ENCODE measurements around the gene DSCAM. TPM values are rescaled to one million over a fixed set of nuclear protein-coding genes. Genes with fewer than 3 reads are reported as not detected.

DSCAM gene
- total and polyA plus RNA-seq, 8 donors: 0.37 TPM; not detected in 7

- no peaks in the 10 kb centered on the region for H3K9me3 ChIP-seq
- TF ChIP-seq POLR2A (IDR thresholded peaks at IDR 0.05) (no peak), EP300 (IDR thresholded peaks at IDR 0.05) (no peak), CTCF (IDR thresholded peaks at IDR 0.05) (no peak), POLR2AphosphoS5 (IDR thresholded peaks at IDR 0.05) (no peak)
- H3K27ac ChIP-seq: no peak overlapping the region
- DNase-seq: no peak
- no peak overlapping the region for H3K4me3 ChIP-seq
- intact Hi-C loops (cut with DNase I; ENCODE audit: low total_unique reads): no loop called here
- H3K36me3 ChIP-seq: no peaks in the 10 kb centered on the region
- H3K4me1 ChIP-seq: no peaks in the 10 kb centered on the region
- 63 to 81% (median 69%) methylated on average over 4 of the region's 4 CpGs for WGBS, 5 donors
- H3K27me3 ChIP-seq: no peaks in the 10 kb centered on the region
Measured at GRCh38 chr21:40070871-40071270, 776.1 kb downstream of the DSCAM start.

GRCh38 chr21:40067751-40068150, 779.2 kb downstream of the DSCAM start:
- intact Hi-C loops (cut with DNase I; ENCODE audit: low total_unique reads): no loop called here
- DNase-seq: no peak
- Histone ChIP-seq H3K4me1 (no peaks in the 10 kb centered on the region), H3K4me3 (no peak overlapping the region), H3K27ac (no peak overlapping the region), H3K9me3 (no peaks in the 10 kb centered on the region), H3K36me3 (no peaks in the 10 kb centered on the region), H3K27me3 (no peaks in the 10 kb centered on the region)
- 55 to 65% (median 58%) methylated on average over 4 of the region's 4 CpGs for WGBS, 5 donors
- TF ChIP-seq POLR2A (IDR thresholded peaks at IDR 0.05) (no peak), EP300 (IDR thresholded peaks at IDR 0.05) (no peak), POLR2AphosphoS5 (IDR thresholded peaks at IDR 0.05) (no peak)

- intact Hi-C loops (cut with DNase I; ENCODE audit: low total_unique reads): no loop called here
- 72 to 76% (median 75%) methylated on average over 3 of the region's 3 CpGs for whole genome bisulfite sequencing, 5 donors
- Histone ChIP-seq H3K4me1 (no peaks in the 10 kb centered on the region), H3K36me3 (no peaks in the 10 kb centered on the region), H3K27ac (no peak overlapping the region), H3K4me3 (no peak overlapping the region), H3K9me3 (no peaks in the 10 kb centered on the region), H3K27me3 (no peaks in the 10 kb centered on the region)
- TF ChIP-seq POLR2A (IDR thresholded peaks at IDR 0.05) (no peak), POLR2AphosphoS5 (IDR thresholded peaks at IDR 0.05) (no peak), CTCF (IDR thresholded peaks at IDR 0.05) (no peak), EP300 (IDR thresholded peaks at IDR 0.05) (no peak)
- no peak for DNase-seq
Measured at GRCh38 chr21:40066221-40066620, 780.7 kb downstream of the DSCAM start.

- Histone ChIP-seq H3K4me1 (peaks cover 0 to under 1% (median 0%) of the 10 kb centered on the region in 4 donors), H3K27me3 (no peaks in the 10 kb centered on the region), H3K4me3 (no peak overlapping the region), H3K27ac (no peak overlapping the region), H3K9me3 (no peaks in the 10 kb centered on the region), H3K36me3 (no peaks in the 10 kb centered on the region)
- 75 to 89% (median 83%) methylated on average over 7 of the region's 7 CpGs for WGBS, 5 donors
- intact Hi-C loops (cut with DNase I; ENCODE audit: low total_unique reads): no loop called here
- no peak for TF ChIP-seq EP300 (IDR thresholded peaks at IDR 0.05)
- no peak for TF ChIP-seq CTCF (IDR thresholded peaks at IDR 0.05)
- no peak for TF ChIP-seq POLR2A (IDR thresholded peaks at IDR 0.05)
- no peak for TF ChIP-seq POLR2AphosphoS5 (IDR thresholded peaks at IDR 0.05)
- DNase-seq: no peak
Measured at GRCh38 chr21:40060083-40060677, 786.8 kb downstream of the DSCAM start.

- no peak for TF ChIP-seq POLR2AphosphoS5 (IDR thresholded peaks at IDR 0.05)
- no peaks in the 10 kb centered on the region for H3K36me3 ChIP-seq
- H3K4me1 ChIP-seq: peaks cover 0 to 28% (median 10%) of the 10 kb centered on the region in 4 donors
- 85 to 94% (median 89%) methylated on average over 5 of the region's 5 CpGs for WGBS, 5 donors
- H3K27me3 ChIP-seq: no peaks in the 10 kb centered on the region
- no peak overlapping the region for H3K27ac ChIP-seq
- DNase-seq: no peak
- H3K4me3 ChIP-seq: no peak overlapping the region
- no peaks in the 10 kb centered on the region for H3K9me3 ChIP-seq
- intact Hi-C loops (cut with DNase I; ENCODE audit: low total_unique reads): no loop called here
Measured at GRCh38 chr21:40057331-40057730, 789.6 kb downstream of the DSCAM start.
